Measurements from ENCODE around the gene PTPN7. TPM values are rescaled to one million over a fixed set of nuclear protein-coding genes. Genes with fewer than 3 reads are reported as not detected.

The PTPN7 gene
- total RNA-seq: 1 to 10 TPM; 1.3 to 1.9 TPM
- long read RNA-seq: 0 reads

- ATAC-seq (peak; percentile 38 to 64), DNase-seq (no peak)
- intact Hi-C loops (cut with DNase I): no loop called here
These were observed at the start of gene PTPN7 for GRCh38 chr1:202160377-202160940. TSS of gene PTPN7 (minus strand) at chr1:202160602. CDS start at chr1:202159402, 1,200 bp downstream.

DNA sequence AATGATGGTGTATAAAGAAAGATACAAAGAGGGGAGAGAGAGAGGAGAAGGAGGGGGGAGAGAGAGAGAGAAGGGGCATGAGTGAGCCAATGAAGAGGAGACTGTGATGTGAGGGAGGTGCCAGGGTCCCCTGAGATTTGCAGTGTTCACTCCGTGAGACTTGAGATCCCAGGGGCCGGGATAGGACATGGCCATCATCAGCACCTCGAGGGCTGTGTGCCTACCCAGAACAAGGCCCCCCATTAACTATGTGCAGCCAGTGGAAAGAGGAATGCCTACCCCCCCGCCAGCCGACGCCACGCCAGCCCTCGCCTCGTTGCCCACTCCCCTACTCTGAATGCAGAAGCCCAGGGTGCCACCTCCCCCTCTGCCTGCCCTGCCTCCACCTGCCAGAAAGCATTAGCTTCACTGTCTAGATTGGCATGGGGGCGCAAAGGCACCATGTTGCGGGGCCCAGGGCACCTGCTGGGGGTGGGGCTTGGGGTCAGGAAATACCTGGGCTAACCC, 48.0 kb upstream of the PTPN7 start:
- intact Hi-C loops (cut with DNase I): loop anchor here in 1 of 2 donors (5.0 kb wide), 1 partner anchor 104 kb away; no protein-coding TSS in a partner anchor
- ATAC-seq (no peak), DNase-seq (no peak)

GRCh38 chr1:202207292-202207691, 46.9 kb upstream of the PTPN7 start:
- DNase-seq (peak; percentile 48), ATAC-seq (peak; percentile 56 to 58)
- intact Hi-C loops (cut with DNase I): loop anchor here in 1 of 2 donors (5.0 kb wide), 1 partner anchor 105 kb away; no protein-coding TSS in a partner anchor

- intact Hi-C loops (cut with DNase I): loop anchor here in 1 of 2 donors (5.0 kb wide), 1 partner anchor 107 kb away; no protein-coding TSS in a partner anchor
- ATAC-seq: no peak
These were observed 45.3 kb upstream of the PTPN7 start for GRCh38 chr1:202205523-202206190.

DNA sequence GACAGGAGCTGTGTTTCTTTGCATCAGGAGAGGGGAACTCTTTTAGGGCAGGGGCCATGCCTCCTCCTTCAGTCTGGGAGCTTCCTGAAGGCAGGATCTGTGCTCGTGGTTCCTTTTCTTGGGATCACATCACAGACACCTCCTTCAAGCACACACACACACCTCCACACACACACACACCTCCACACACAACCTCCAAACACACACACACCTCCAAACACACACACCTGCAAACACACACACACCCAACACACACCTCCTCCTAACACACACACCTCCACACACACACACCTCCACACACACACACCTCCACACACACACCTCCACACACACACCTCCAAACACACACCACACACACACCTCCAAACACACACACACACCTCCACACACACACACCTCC, 43.7 kb upstream of the PTPN7 start:
- ATAC-seq (no peak), DNase-seq (no peak)
- intact Hi-C loops (cut with DNase I): no loop called here

More at GRCh38 chr1:202205523-202206190, 45.3 kb upstream of the PTPN7 start:
- no peak for DNase-seq

GRCh38 chr1:202203238-202204039, 43.0 kb upstream of the PTPN7 start:
- ATAC-seq: peak in 1 of 2 donors; percentile 45
- no peak for DNase-seq
- intact Hi-C loops (cut with DNase I): no loop called here

- ATAC-seq (peak; percentile 74 to 78), DNase-seq (peak; percentile 54)
- intact Hi-C loops (cut with DNase I): no loop called here
These were observed 42.2 kb upstream of the PTPN7 start for GRCh38 chr1:202202500-202203168.

DNA sequence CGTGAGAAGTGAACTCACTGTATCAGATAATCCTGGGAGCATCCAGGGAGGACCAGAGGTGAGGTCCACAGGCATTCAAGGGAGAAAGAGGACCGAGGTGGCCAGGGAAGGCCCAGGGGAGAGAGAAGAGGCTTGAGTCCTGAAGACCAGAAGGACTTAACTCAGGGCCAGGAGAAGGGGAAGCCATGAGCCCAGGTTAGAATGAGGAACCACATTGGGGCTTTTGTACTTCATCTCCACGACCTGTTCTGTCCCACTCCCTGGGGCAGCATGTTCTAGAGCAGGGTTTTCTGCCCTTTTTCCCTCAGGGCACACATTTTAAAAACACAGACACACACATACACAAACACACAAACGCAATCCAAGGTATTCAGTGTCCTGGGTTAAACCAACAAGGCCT, 41.6 kb upstream of the PTPN7 start:
- intact Hi-C loops (cut with DNase I): no loop called here
- ATAC-seq (no peak), DNase-seq (no peak)

DNA sequence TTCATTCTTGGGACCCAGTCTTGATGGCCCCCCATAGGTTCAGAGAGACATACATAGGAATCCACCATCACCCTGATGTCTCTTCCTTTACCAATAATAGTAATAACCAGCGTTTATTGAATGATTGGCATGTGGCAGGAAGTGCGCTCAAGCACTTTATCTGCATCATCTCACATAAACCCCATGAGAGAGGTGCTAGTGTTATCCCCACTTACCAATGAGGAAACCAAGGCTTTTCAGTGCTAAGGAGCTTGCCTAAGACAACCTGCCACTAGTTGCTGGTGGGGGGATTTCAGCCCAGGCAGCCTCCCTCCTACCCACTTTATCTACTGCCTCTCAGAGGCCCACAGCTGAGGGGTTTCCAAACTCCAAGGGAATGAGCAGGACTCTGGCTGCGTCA, 40.9 kb upstream of the PTPN7 start:
- ATAC-seq: no peak
- intact Hi-C loops (cut with DNase I): no loop called here

DNA sequence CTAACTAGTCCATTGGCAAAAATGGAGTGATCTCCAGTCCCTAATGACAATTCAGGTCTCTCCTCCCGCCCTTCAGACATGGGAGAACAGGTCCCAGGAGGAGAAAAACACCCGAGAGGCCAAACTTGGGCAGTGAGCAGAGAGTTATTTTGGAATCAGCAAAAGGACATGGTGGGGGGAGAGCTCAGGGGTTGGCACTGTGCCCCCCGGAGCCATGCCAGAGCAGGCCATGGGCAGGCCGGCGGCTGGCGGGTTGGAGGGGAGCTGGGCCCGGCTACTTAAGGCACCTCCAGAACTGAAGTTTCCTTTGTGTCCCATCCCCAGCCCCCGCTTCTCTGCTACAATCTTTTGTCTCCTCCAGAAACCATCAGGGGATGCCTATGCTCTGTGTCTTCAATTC, 40.3 kb upstream of the PTPN7 start:
- intact Hi-C loops (cut with DNase I): no loop called here
- DNase-seq: peak; percentile 54
- peak; percentile 59 to 82 for ATAC-seq

More for the DNA sequence above, 40.9 kb upstream of the PTPN7 start:
- no peak for DNase-seq

DNA sequence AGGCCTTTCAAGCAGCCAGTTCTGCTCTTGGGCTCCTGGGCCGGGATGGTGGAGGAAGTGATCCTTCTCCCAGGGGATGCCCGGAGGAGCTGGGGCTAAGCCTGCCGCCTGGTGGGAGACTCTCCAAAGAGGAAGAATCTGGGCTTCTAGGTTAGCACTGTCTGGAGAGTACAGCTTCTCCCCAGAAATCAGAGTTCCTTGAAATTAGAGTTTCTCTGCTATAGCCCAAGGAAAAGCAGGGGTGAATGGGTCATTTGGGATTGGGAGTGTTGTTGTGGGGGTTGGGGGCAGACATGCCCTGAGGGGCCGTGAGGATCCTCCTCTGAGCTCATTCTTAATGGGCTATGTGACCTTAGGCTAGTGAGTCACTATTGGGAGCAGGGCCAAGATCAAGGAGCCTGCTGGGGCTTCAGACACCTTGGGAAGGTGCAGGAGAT, 39.7 kb upstream of the PTPN7 start:
- DNase-seq (no peak), ATAC-seq (peak in 1 of 2 donors; percentile 35)
- intact Hi-C loops (cut with DNase I): no loop called here

GRCh38 chr1:202199040-202199889, 38.9 kb upstream of the PTPN7 start:
- DNase-seq: no peak
- peak; percentile 6 to 20 for ATAC-seq
- intact Hi-C loops (cut with DNase I): no loop called here

- intact Hi-C loops (cut with DNase I): no loop called here
- ATAC-seq (no peak), DNase-seq (no peak)
These were observed 37.9 kb upstream of the PTPN7 start for GRCh38 chr1:202198366-202198724.

DNA sequence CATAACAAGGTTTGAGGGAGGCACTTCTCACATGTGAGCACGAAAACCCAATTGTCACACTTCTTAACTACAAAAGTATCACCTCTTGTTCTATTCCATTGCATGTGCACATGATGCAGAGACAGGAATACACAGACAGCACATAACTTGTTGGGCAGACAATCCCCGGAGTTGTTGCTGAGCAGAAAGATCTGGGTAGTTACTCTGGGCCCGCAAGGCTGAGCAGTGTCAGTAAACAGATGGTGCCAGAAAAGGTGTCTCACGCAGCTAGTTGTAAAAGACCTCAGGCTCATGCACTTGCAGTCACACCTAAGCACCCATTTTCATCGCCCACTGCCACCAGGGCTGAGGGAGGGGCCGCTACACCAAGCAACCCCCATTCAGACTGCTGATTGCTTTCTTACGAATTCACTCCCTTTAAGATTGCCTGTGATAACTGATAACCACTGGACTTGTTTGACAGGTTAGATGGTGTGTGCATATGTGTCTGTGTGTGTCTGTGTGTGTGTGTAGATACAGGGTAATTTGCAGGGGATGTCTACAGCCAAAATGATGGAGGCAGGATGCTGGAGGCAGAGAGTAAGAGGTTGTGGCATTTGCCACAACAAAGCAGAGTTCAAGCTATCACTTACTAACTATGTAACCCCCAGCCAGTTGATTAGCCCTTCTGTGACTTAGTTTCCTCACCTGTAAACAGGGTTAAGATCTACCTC, 37.4 kb upstream of the PTPN7 start:
- ATAC-seq (no peak), DNase-seq (no peak)
- intact Hi-C loops (cut with DNase I): no loop called here

GRCh38 chr1:202194328-202194648, 33.9 kb upstream of the PTPN7 start:
- no peak for ATAC-seq
- DNase-seq: no peak
- intact Hi-C loops (cut with DNase I): loop anchor here in 1 of 2 donors (5.0 kb wide), 1 partner anchor 123 kb away; no protein-coding TSS in a partner anchor

DNA sequence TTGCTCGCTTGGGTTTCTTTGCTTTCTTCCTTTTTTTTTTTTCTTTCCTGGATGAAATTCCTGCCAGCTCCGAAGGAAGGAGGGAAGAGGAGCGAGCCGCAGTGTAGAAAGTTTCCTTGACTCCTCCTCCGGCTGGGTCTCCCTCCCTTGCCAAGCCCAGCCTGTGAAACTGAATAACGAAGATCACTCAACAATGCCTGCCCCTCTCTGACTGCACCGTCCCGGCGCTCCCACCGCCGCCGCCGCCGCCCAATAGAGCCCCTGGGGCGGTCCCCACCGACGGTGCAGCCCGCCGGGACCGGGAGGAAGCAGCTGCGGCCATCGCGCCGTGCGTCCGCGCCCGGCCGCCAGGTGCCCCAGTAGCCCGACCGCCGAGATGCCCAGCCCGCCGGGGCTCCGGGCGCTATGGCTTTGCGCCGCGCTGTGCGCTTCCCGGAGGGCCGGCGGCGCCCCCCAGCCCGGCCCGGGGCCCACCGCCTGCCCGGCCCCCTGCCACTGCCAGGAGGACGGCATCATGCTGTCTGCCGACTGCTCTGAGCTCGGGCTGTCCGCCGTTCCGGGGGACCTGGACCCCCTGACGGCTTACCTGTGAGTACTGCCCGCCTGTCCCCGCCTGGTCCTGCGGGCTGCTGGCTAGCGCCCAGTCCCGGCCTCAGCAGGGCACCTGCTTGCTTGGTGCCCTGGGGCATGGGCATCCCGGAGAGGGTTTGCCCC, 33.4 kb upstream of the PTPN7 start, which contains the start of gene LGR6:
Gene LGR6 (plus strand): TSS at position 186 of the 714 bp plus-strand sequence. CDS start 191 bp downstream, at position 377.
- no peak for DNase-seq
- intact Hi-C loops (cut with DNase I): loop anchor here in 1 of 2 donors (5.0 kb wide), 1 partner anchor 124 kb away; no protein-coding TSS in a partner anchor
- ATAC-seq: peak; percentile 39 to 57
